Measurements from ENCODE around the gene TBCA. TPM values are rescaled to one million over a fixed set of nuclear protein-coding genes. Genes with fewer than 3 reads are reported as not detected.

TBCA gene
- total RNA-seq, result 76.8 TPM

GRCh38 chr5:77775790-77776553 is at the start of gene TBCA:
Gene TBCA, minus strand, starts transcription at chr5:77776339. Its CDS starts 82 bp downstream, at chr5:77776257.
- DNase-seq, result peak; percentile 86

GRCh38 chr5:77824981-77825380 is 48.8 kb upstream of the TBCA start:
- no peak for DNase-seq

GRCh38 chr5:77816686-77817085 is 40.5 kb upstream of the TBCA start:
- no peak for DNase-seq

GRCh38 chr5:77812926-77813589 is 36.9 kb upstream of the TBCA start:
- DNase-seq, result no peak

GRCh38 chr5:77806213-77806843 is 30.2 kb upstream of the TBCA start:
- no peak for DNase-seq

DNA sequence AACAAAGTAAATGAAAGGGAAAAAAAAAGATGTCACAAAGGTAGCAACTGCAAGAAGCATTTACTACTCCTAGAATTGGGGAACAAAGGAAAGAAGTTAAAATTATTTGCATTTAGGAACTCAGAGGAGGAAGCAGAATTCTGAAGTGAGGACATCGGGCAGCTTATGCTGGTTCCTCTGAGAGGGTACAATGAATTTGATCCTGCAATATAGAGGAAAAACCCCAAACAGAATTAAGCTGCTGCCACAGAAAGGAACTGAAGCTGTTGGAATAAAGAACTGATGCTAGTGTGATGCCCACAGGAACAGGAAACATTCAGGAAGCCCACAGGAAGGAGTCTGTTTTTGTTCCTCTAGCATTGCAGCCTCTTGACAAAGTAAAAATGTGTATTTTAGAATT is 22.3 kb upstream of the TBCA start:
- no peak for DNase-seq

DNA sequence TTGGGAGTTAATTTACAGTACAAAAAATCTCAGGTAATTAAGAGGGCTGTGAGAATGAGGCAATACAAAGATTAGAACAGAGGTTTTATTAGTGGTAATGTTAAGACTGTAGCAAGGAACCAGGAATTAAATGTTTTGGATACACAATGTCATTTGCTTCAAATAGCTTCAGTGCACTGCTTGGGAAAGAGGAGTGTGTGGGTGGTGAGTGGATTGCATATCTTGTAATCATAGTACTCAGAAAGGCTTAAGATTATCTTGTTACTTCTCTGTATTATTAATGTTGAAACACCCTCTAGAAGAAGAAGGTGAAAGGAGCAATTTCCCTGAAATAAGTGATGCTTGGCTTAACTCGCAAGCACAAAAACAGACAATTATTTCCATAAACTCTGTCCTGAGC is 21.0 kb upstream of the TBCA start:
- no peak for DNase-seq

GRCh38 chr5:77795846-77796245 is 19.7 kb upstream of the TBCA start:
- no peak for DNase-seq

- no peak for DNase-seq
Measured at GRCh38 chr5:77795268-77795667, 19.1 kb upstream of the TBCA start.

DNA sequence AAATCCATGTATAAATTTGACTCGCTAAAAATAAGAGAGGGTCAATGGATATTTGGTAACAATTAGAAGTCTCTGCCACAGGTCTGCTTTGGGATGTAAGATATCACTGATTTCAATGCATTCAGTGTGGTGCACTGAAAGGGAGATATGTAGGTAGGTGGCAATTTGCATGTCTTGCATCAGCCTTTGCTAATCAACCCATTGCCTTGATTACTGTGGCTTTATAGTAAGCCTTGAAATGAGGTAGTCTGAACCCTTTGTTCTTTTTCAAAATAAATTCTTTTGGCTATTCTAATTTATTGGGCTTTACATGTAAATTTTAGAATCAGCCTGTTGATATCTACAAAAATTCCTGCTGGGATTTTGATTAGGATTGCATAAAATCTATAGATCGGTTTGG is 15.8 kb upstream of the TBCA start:
- DNase-seq, result no peak

GRCh38 chr5:77791356-77791755 is 15.2 kb upstream of the TBCA start:
- no peak for DNase-seq

GRCh38 chr5:77785229-77785628 is 9.1 kb upstream of the TBCA start:
- no peak for DNase-seq

- DNase-seq, result no peak
Measured at GRCh38 chr5:77784735-77785134, 8.6 kb upstream of the TBCA start.

- no peak for DNase-seq
Measured at GRCh38 chr5:77781076-77781475, 4.9 kb upstream of the TBCA start.

DNA sequence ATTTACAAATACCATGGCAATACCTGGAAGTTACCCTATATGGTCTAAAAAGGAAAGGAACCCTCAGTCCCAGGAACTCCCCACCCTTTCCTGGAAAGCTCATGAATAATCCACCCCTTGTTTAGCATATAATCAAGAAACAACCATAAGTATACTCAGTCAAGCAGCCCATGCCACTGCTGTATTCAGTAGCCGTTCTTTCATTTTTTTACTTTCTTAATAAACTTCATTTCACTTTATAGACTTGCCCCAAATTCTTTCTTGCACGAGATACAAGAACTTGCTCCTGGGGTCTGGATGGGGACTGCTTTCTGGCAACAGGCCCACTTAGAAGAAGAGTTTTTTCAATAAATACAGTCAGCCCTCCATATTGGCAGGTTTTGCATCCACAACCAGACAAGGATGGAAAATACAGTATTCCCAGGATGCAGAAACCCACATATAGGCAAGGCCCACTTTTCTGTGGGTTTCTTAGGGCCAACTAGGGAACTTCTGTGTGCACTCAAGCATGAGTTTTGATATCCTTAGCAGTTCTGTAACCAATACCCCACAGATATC is 2.8 kb upstream of the TBCA start:
- no peak for DNase-seq

- DNase-seq, result no peak
Measured at GRCh38 chr5:77778398-77778797, 2.3 kb upstream of the TBCA start.

DNA sequence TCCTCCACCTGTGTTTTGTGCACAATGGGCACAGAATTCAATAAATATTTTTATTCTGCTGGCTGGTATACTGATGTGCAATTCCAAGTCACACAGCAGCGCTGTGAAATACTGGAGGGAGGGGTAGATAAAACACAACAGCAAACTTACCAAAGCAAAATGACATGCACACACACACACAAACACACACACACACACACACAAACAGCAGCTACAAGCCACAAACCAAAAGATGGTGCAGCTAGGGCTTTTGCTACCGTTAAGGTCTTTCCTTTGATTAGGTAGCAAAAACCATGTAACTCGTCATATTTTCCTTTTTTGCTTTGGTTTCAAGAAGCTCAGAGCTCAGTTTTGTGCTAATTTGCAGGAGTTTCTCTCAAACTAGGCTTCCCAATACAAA is 1.8 kb upstream of the TBCA start:
- no peak for DNase-seq

DNA sequence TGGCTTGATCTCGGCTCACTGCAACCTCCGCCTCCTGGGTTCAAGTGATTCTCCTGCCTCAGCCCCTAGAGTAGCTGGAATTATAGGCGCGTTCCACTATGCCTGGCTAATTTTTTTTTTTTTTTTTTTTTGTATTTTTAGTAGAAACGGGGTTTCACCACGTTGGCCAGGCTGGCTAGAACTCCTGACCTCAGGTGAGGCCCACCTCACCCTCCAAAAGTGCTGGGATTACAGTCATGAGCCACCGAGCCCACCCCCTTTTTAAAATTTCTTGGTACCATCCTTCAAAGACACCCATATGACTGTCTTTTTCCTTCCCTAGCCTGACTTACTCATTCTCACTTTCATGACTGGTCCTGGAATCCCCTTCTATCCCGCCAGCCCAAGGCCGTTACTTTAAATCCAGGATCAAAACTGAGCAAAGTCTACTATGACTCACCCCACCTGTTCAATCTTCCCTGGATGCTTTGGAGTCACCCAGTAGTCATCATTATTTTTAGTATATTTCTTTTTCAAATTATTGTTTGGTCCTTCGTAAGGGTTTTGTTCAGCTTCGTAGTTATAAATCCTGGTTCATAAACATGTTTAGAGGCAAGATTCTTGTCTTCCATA is 1.2 kb upstream of the TBCA start:
- no peak for DNase-seq

GRCh38 chr5:77776554-77777206 is 541 bp upstream of the TBCA start:
- DNase-seq, result peak; percentile 38

- DNase-seq, result peak; percentile 30
Measured at GRCh38 chr5:77774981-77775789, 954 bp downstream of the TBCA start.

DNA sequence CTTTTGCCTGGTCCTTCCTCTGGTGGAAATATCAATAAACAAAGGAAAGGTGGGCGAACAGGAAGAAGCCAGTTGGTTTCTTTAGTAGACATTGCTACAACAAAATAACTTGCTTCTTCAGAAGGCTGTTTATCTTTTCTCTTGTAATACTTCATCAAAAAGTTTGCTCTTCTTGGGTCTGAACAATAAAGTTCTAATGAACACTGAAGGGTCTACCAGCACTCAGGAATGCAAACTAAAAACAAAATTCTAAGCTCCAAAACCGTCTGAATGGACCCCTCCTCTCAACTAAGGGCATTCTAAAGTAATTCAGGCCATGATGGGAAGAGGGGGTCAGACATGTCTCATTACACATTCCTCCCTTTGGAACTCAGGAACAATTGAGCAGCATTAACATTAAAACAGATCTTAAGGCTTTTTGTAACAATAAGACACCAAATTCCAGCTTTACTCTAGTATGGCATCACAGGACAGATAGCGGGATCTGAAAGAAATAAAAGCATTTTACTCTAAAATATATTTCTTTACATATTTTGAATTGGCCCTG is 2.3 kb downstream of the TBCA start:
- DNase-seq, result no peak
